RWPE2 (cell line): ENCODE results near the gene RNF10.
"Not testable (repeated sequence)": the region's sequence is repeated elsewhere in the genome, so short reads cannot be mapped to it uniquely, and the experiment has no call there.

Experiments
- ATAC-seq: fragments of 200-7000 bp; cut with Tn5 transposase; 3 replicates; pipeline ENCODE4 v1.9.1; 2021; ENCODE audit warnings: low read depth
- DNase-seq: peaks from one replicate; pipeline ENCODE4 v3.0.0-alpha.2; 2020; ENCODE audit warnings: low spot score
- H3K27ac ChIP-seq: fragments of 450-650 bp; 2 replicates; pipeline ENCODE4 v1.5.1; 2017; ENCODE audit warnings: mild to moderate bottlenecking; ENCODE audit not compliant: poor library complexity, severe bottlenecking
- H3K27me3 ChIP-seq: fragments of 250-450 bp; sonication (Bioruptor Pico); 2 replicates; pipeline ENCODE4 v1.5.1; 2021; ENCODE audit warnings: mild to moderate bottlenecking, moderate library complexity; ENCODE audit not compliant: insufficient read depth, poor library complexity, severe bottlenecking
- H3K36me3 ChIP-seq: fragments of 250-450 bp; sonication (Bioruptor Pico); 2 replicates; pipeline ENCODE4 v1.5.1; 2020; ENCODE audit warnings: low read depth, mild to moderate bottlenecking, moderate library complexity
- H3K4me1 ChIP-seq: fragments of 250-450 bp; sonication (Bioruptor Pico); 2 replicates; pipeline ENCODE4 v1.5.1; 2021; ENCODE audit warnings: mild to moderate bottlenecking, moderate library complexity; ENCODE audit not compliant: insufficient read depth, poor library complexity, severe bottlenecking
- H3K4me3 ChIP-seq: fragments of 250-450 bp; sonication (Bioruptor Pico); 2 replicates; pipeline ENCODE4 v1.5.1; 2021; ENCODE audit warnings: mild to moderate bottlenecking, moderate library complexity; ENCODE audit not compliant: severe bottlenecking
- H3K9me3 ChIP-seq: fragments of 250-450 bp; sonication (Bioruptor Pico); 2 replicates; pipeline ENCODE4 v1.5.1; 2021; ENCODE audit warnings: mild to moderate bottlenecking, moderate library complexity; ENCODE audit not compliant: severe bottlenecking
- TF ChIP-seq, protein P1 (sequence below): fragments of 450-650 bp; IDR thresholded peaks from one replicate; pipeline ENCODE4 v1.5.1; 2017; ENCODE audit warnings: mild to moderate bottlenecking, moderate library complexity; ENCODE audit not compliant: poor library complexity, severe bottlenecking

The RNF10 gene

DNA sequence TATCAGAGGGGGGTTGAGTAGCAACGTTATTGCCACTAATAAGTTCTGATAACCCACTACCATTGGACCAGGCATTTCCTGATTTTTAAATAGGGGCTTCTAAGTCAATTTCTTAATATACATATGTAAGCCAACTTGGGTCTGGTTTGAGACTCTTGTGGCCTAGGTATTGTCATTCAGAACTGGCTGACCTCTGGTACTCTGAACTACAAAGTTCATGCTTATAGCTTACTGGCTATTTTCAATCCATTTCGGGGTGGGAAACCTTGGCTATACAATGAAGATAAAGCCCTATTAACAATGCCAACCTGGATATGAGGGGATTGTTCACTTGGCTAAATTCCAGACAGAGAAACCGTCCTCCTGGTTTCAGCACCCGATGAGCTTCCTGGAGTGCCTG, 29.6 kb upstream of the RNF10 start:
- TF ChIP-seq, protein P1, sequence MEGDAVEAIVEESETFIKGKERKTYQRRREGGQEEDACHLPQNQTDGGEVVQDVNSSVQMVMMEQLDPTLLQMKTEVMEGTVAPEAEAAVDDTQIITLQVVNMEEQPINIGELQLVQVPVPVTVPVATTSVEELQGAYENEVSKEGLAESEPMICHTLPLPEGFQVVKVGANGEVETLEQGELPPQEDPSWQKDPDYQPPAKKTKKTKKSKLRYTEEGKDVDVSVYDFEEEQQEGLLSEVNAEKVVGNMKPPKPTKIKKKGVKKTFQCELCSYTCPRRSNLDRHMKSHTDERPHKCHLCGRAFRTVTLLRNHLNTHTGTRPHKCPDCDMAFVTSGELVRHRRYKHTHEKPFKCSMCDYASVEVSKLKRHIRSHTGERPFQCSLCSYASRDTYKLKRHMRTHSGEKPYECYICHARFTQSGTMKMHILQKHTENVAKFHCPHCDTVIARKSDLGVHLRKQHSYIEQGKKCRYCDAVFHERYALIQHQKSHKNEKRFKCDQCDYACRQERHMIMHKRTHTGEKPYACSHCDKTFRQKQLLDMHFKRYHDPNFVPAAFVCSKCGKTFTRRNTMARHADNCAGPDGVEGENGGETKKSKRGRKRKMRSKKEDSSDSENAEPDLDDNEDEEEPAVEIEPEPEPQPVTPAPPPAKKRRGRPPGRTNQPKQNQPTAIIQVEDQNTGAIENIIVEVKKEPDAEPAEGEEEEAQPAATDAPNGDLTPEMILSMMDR: no peak

DNA sequence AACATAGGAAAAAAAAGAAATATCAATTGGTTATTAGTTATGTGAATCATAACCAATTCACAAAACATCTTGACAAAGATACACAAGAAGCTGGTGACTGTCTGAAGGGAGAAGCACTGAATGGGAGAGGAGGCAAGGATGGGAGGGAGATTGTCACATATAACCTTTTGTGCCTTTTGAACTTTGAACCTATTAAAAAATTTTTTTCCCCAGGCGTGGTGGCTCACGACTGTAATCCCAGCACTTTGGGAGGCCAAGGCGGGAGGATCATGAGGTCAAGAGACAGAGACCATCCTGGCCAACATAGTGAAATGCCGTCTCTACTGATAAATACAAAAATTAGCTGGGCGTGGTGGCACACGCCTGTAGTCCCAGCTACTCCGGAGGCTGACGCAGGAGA, 25.6 kb upstream of the RNF10 start:
- TF ChIP-seq, protein P1: no peak
- Histone ChIP-seq H3K36me3 (peaks cover 67% of the 10 kb centered on the region), H3K27me3 (no peaks in the 10 kb centered on the region), H3K4me3 (no peak overlapping the region), H3K9me3 (no peaks in the 10 kb centered on the region), H3K4me1 (no peaks in the 10 kb centered on the region), H3K27ac (no peak overlapping the region)
- DNase-seq (no peak), ATAC-seq (no peak)

More for the DNA sequence above, 29.6 kb upstream of the RNF10 start:
- H3K27me3 ChIP-seq: no peaks in the 10 kb centered on the region
- peaks cover 49% of the 10 kb centered on the region for H3K36me3 ChIP-seq
- no peak overlapping the region for H3K4me3 ChIP-seq
- H3K27ac ChIP-seq: no peak overlapping the region
- ATAC-seq: no peak
- no peaks in the 10 kb centered on the region for H3K9me3 ChIP-seq
- DNase-seq: no peak
- H3K4me1 ChIP-seq: no peaks in the 10 kb centered on the region

DNA sequence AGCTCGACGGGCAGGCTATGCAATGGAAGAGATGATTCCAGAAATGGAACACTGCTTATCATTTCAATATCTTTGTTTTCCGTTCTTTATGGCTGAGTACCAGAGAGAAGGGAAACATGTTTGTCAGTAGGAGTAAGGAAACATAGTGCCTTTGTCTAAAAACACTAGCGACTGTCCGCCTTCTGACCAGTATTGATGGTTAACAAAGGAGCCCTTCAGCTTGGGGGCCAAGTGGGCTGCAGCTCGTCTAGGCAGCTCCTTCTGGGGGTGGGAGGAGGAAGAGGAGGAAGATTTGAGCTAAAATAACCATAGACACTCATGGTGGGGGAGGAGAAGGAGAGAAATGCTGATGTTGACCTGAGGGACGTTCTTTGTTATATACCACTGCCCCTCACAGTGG, 20.2 kb upstream of the RNF10 start:
- no peak for ATAC-seq

DNA sequence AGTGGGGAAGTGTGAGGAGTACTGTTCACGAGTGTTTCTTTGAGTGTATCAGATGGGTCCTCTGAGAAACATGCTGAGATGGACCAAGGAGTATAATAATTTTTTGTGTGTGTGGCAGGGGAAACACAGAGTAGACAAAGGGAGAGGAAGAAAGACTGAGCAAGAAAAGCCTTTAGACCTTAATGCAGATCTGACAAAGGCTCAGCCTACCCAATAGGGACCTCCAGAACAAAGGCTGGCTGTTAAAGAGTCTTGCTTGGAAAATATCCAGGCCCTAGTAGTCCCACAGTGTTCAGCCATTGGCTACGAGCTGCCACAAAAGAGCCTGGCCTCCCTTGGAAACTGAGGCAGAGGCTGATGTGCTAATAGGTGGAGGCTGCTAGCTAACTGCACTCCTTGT, 18.7 kb upstream of the RNF10 start:
- no peak overlapping the region for H3K27ac ChIP-seq
- DNase-seq (no peak), ATAC-seq (no peak)
- no peaks in the 10 kb centered on the region for H3K9me3 ChIP-seq
- H3K4me3 ChIP-seq: no peak overlapping the region
- TF ChIP-seq, protein P1: no peak
- H3K36me3 ChIP-seq: peaks cover 48% of the 10 kb centered on the region
- H3K27me3 ChIP-seq: no peaks in the 10 kb centered on the region
- H3K4me1 ChIP-seq: no peaks in the 10 kb centered on the region

More for the DNA sequence above, 20.2 kb upstream of the RNF10 start:
- DNase-seq: no peak
- TF ChIP-seq, protein P1: no peak
- H3K36me3 ChIP-seq: peaks cover 60% of the 10 kb centered on the region
- no peaks in the 10 kb centered on the region for H3K9me3 ChIP-seq
- H3K27me3 ChIP-seq: no peaks in the 10 kb centered on the region
- H3K4me3 ChIP-seq: no peak overlapping the region
- no peak overlapping the region for H3K27ac ChIP-seq
- no peaks in the 10 kb centered on the region for H3K4me1 ChIP-seq

DNA sequence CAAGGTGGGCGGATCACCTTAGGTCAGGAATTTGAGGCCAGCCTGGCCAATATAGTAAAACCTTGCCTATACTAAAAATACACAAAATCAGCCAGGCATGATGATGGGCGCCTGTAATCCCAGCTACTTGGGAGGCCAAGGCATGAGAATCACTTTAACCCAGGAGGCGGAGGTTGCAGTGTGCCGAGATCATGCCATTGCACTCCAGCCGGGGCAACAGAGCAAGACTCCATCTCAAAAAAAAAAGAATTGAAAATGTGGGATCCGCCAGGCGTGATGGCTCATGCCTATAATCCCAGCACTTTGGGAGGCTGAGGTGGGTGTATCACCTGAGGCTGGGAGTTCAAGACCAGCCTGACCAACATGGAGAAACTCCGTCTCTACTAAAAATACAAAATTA, 14.8 kb upstream of the RNF10 start:
- H3K27me3 ChIP-seq, H3K27ac ChIP-seq, H3K4me1 ChIP-seq, DNase-seq, ATAC-seq, H3K4me3 ChIP-seq, H3K9me3 ChIP-seq: not testable (repeated sequence)
- H3K36me3 ChIP-seq: peaks cover 30% of the 10 kb centered on the region
